K562 (cell line): Measurements from ENCODE around the gene ZNF438. TPM values are rescaled to one million over a fixed set of nuclear protein-coding genes. Genes with fewer than 3 reads are reported as not detected.

Experiments
- ARID1B ChIP-seq: fragments of 450-650 bp; IDR thresholded peaks from 2 replicates; pipeline ENCODE4 v1.6.1; 2016; ENCODE audit warnings: antibody characterized with exemption, mild to moderate bottlenecking, inconsistent platforms
- E2F4 ChIP-seq: sonication (generic); formaldehyde crosslinking; IDR thresholded peaks from 2 replicates; pipeline ENCODE4 v1.8.0; 2022; ENCODE audit warnings: mild to moderate bottlenecking, low read depth, missing genetic modification reagents
- ELF4 ChIP-seq: fragments of 450-650 bp; formaldehyde crosslinking; IDR thresholded peaks from 2 replicates; pipeline ENCODE4 v1.4.0; 2022; ENCODE audit warnings: missing genetic modification characterization
- ETS1 ChIP-seq: conservative IDR thresholded peaks from 2 replicates; pipeline ENCODE4 v1.6.1; 2011; ENCODE audit warnings: low read depth, mild to moderate bottlenecking, low read length; ENCODE audit not compliant: control insufficient read depth
- HDAC6 ChIP-seq: IDR thresholded peaks from 2 replicates; pipeline ENCODE4 v1.6.1; 2012; ENCODE audit warnings: low read depth, mild to moderate bottlenecking, control low read depth, inconsistent platforms, low read length, moderate library complexity
- IRF2 ChIP-seq: sonication (generic); formaldehyde crosslinking; IDR thresholded peaks from 2 replicates; pipeline ENCODE4 v1.8.1; 2022; ENCODE audit warnings: mild to moderate bottlenecking, missing genetic modification reagents
- RAD51 ChIP-seq: fragments of 450-650 bp; IDR thresholded peaks from 2 replicates; pipeline ENCODE4 v1.7.1; 2016; ENCODE audit warnings: low read depth, mild to moderate bottlenecking, borderline replicate concordance
- RBM14 ChIP-seq: fragments of 200-400 bp; formaldehyde crosslinking; IDR thresholded peaks from 2 replicates; pipeline ENCODE4 v1.6.1; 2018; ENCODE audit warnings: low read depth, mild to moderate bottlenecking, low read length, moderate library complexity, borderline replicate concordance; ENCODE audit not compliant: insufficient read depth
- RFX7 ChIP-seq: fragments of 250-450 bp; sonication (Bioruptor Pico); IDR thresholded peaks from 2 replicates; pipeline ENCODE4 v1.5.1; 2021; ENCODE audit warnings: mild to moderate bottlenecking
- SAFB ChIP-seq: fragments of 200-400 bp; formaldehyde crosslinking; IDR thresholded peaks from 2 replicates; pipeline ENCODE4 v1.6.1; 2017; ENCODE audit warnings: low read depth, low read length, borderline replicate concordance
- TCF3 ChIP-seq: sonication (generic); formaldehyde crosslinking; IDR thresholded peaks from 2 replicates; pipeline ENCODE4 v1.4.0; 2020; ENCODE audit warnings: mild to moderate bottlenecking, missing genetic modification reagents
- TGIF2 ChIP-seq: sonication (generic); formaldehyde crosslinking; IDR thresholded peaks from 2 replicates; pipeline ENCODE4 v1.8.1; 2022; ENCODE audit warnings: mild to moderate bottlenecking, missing genetic modification reagents, moderate library complexity
- TRIM25 ChIP-seq: fragments of 450-650 bp; IDR thresholded peaks from 2 replicates; pipeline ENCODE4 v1.7.0; 2016; ENCODE audit warnings: borderline replicate concordance
- ZBTB12 ChIP-seq: fragments of 250-450 bp; sonication (Bioruptor Pico); IDR thresholded peaks from 2 replicates; pipeline ENCODE4 v1.4.0; 2020
- ZBTB49 ChIP-seq: sonication (generic); formaldehyde crosslinking; IDR thresholded peaks from 2 replicates; pipeline ENCODE4 v1.8.0; 2022; ENCODE audit warnings: missing genetic modification reagents, mild to moderate bottlenecking, borderline replicate concordance
- ZNF175 ChIP-seq: fragments of 200-800 bp; sonication (Bioruptor generic); IDR thresholded peaks from 2 replicates; pipeline ENCODE4 v1.6.1; 2016; ENCODE audit warnings: low read depth, mild to moderate bottlenecking, missing genetic modification characterization, missing compliant biosample characterization
- ZNF639 ChIP-seq, 2 experiments: fragments of 200-800 bp in 1 of 2; sonication (Bioruptor generic) in 1 of 2; sonication (generic) in 1 of 2; formaldehyde crosslinking in 1 of 2; IDR thresholded peaks in 1 of 2; conservative IDR thresholded peaks in 1 of 2; 2 replicates each; pipeline versions ENCODE4 v1.5.0 to v1.6.1; 2016 to 2020; ENCODE audit warnings: missing compliant biosample characterization in 1 of 2, missing genetic modification characterization in 1 of 2, missing genetic modification reagents in 1 of 2
- polyA plus RNA-seq, 8 experiments: library from polyadenylated mRNA; depleted of rRNA in 4 of 8; stranded (reverse) in 5 of 8; unstranded in 3 of 8; fragments of >200 nt; fragmentation: Nextera tagmentation in 2 of 8; fragmentation: Illumina TruSeq in 1 of 8; extraction: Ambion mirVana in 2 of 8; extraction: Trizol in 1 of 8; gene quantifications; 2 replicates each; pipeline versions ENCODE4 v1.2.1 to v1.2.3, GENCODE V29; 2011 to 2014; ENCODE audit warnings: inconsistent platforms in 1 of 8, missing spikeins in 1 of 8
- total RNA-seq, 7 experiments: library from RNA; depleted of rRNA in 6 of 7; stranded (reverse); fragments of >200 nt in 6 of 7; fragmentation: Illumina TruSeq in 2 of 7; extraction: Trizol in 2 of 7; gene quantifications; 2 replicates each; pipeline versions ENCODE4 v1.2.1 to v1.2.3, GENCODE V29; 2011 to 2021; ENCODE audit warnings: low replicate concordance in 1 of 7

ZNF438 gene
- total and polyA plus RNA-seq, 9 of the 15 experiments (the other 6 are each of a cell fraction or from before 2014, with no cell fraction given) = 0.45 to 1.5 (median 0.91) TPM

- TF ChIP-seq ELF4 (CRISPR knock-in tag) (0 out of 2 replicates have a peak, but pooled peaks have one; percentile 31), TGIF2 (CRISPR knock-in tag) (no peak), RBM14 (no peak), RFX7 (no peak), E2F4 (CRISPR knock-in tag) (no peak), ETS1 (peak; percentile 42; the same call in 1 of the 2 replicates), ZBTB49 (CRISPR knock-in tag) (no peak), IRF2 (CRISPR knock-in tag) (no peak), ZNF175 (CRISPR knock-in tag) (no peak), TCF3 (CRISPR knock-in tag) (peak; percentile 87), ZBTB12 (CRISPR knock-in tag) (no peak; the same call in 1 of the 2 replicates), ZNF639 (CRISPR knock-in tag; conservative IDR thresholded peaks at IDR 0.05 in 1 of 2, IDR thresholded peaks at IDR 0.05 in 1 of 2) (peak in 1 of 2 experiments; percentile 59; a peak in 1 of 4 replicates), SAFB (no peak), HDAC6 (no peak), RAD51 (no peak), ARID1B (peak; percentile 89), TRIM25 (no peak)
These were observed 213.5 kb downstream of the ZNF438 start (continued) for GRCh38 chr10:30818010-30818660.
